Astrocyte (in vitro differentiated cells and primary cell): ENCODE measurements around the gene TOB1.

Experiments
- CTCF ChIP-seq: IDR thresholded peaks from 2 replicates; pipeline ENCODE4 v1.5.1; 2011; ENCODE audit warnings: low read depth, mild to moderate bottlenecking, inconsistent platforms, low read length, moderate library complexity; ENCODE audit not compliant: insufficient read depth
- EZH2 ChIP-seq: IDR thresholded peaks from 2 replicates; pipeline ENCODE4 v1.6.1; 2012; ENCODE audit warnings: mild to moderate bottlenecking, low read length, inconsistent platforms; ENCODE audit not compliant: insufficient read depth

- TF ChIP-seq CTCF (no peak), EZH2 (no peak)
Observed at GRCh38 chr17:50913120-50913519, 47.0 kb upstream of the TOB1 start.
